GM23338 (cell line): ENCODE data around the gene VSIR. TPM values are rescaled to one million over a fixed set of nuclear protein-coding genes. Genes with fewer than 3 reads are reported as not detected.

Source experiments
- EZH2phosphoT487 ChIP-seq: fragments of 200-600 bp; sonication (generic); IDR thresholded peaks from one replicate; pipeline ENCODE4 v1.8.1; 2018; ENCODE audit warnings: antibody characterized with exemption; ENCODE audit not compliant: unreplicated experiment
- POLR2AphosphoS5 ChIP-seq: IDR thresholded peaks from 2 replicates; pipeline ENCODE4 v1.6.1; 2016; ENCODE audit warnings: antibody characterized with exemption, low read depth
- polyA plus RNA-seq: library from polyadenylated mRNA; unstranded; fragments of >200 nt; fragmentation: Nextera tagmentation; extraction: Ambion mirVana; gene quantifications from 2 replicates; pipeline ENCODE4 v1.2.1, GENCODE V29; 2016
- total RNA-seq: library from RNA; depleted of rRNA; stranded (reverse); fragments of >200 nt; shearing (Covaris generic); gene quantifications from 2 replicates; pipeline ENCODE4 v1.2.3, GENCODE V29; 2014
- TF ChIP-seq, protein P1 (sequence below): fragments of 250-450 bp; sonication (Bioruptor Pico); IDR thresholded peaks from 2 replicates; pipeline ENCODE4 v1.5.0; 2020; ENCODE audit warnings: mild to moderate bottlenecking, moderate library complexity
- TF ChIP-seq, protein P2 (sequence below): IDR thresholded peaks from one replicate; pipeline ENCODE4 v1.6.1; 2018; ENCODE audit warnings: antibody characterized with exemption; ENCODE audit not compliant: unreplicated experiment
- TF ChIP-seq, protein P3 (sequence below): IDR thresholded peaks from 2 replicates; pipeline ENCODE4 v1.6.1; 2016; ENCODE audit warnings: antibody characterized with exemption

Gene VSIR
- total and polyA plus RNA-seq, 2 experiments from 2014 or later = 0.10 to 0.74 TPM

GRCh38 chr10:71700731-71701368, 72.5 kb downstream of the VSIR start (continued):
- TF ChIP-seq, protein P1, sequence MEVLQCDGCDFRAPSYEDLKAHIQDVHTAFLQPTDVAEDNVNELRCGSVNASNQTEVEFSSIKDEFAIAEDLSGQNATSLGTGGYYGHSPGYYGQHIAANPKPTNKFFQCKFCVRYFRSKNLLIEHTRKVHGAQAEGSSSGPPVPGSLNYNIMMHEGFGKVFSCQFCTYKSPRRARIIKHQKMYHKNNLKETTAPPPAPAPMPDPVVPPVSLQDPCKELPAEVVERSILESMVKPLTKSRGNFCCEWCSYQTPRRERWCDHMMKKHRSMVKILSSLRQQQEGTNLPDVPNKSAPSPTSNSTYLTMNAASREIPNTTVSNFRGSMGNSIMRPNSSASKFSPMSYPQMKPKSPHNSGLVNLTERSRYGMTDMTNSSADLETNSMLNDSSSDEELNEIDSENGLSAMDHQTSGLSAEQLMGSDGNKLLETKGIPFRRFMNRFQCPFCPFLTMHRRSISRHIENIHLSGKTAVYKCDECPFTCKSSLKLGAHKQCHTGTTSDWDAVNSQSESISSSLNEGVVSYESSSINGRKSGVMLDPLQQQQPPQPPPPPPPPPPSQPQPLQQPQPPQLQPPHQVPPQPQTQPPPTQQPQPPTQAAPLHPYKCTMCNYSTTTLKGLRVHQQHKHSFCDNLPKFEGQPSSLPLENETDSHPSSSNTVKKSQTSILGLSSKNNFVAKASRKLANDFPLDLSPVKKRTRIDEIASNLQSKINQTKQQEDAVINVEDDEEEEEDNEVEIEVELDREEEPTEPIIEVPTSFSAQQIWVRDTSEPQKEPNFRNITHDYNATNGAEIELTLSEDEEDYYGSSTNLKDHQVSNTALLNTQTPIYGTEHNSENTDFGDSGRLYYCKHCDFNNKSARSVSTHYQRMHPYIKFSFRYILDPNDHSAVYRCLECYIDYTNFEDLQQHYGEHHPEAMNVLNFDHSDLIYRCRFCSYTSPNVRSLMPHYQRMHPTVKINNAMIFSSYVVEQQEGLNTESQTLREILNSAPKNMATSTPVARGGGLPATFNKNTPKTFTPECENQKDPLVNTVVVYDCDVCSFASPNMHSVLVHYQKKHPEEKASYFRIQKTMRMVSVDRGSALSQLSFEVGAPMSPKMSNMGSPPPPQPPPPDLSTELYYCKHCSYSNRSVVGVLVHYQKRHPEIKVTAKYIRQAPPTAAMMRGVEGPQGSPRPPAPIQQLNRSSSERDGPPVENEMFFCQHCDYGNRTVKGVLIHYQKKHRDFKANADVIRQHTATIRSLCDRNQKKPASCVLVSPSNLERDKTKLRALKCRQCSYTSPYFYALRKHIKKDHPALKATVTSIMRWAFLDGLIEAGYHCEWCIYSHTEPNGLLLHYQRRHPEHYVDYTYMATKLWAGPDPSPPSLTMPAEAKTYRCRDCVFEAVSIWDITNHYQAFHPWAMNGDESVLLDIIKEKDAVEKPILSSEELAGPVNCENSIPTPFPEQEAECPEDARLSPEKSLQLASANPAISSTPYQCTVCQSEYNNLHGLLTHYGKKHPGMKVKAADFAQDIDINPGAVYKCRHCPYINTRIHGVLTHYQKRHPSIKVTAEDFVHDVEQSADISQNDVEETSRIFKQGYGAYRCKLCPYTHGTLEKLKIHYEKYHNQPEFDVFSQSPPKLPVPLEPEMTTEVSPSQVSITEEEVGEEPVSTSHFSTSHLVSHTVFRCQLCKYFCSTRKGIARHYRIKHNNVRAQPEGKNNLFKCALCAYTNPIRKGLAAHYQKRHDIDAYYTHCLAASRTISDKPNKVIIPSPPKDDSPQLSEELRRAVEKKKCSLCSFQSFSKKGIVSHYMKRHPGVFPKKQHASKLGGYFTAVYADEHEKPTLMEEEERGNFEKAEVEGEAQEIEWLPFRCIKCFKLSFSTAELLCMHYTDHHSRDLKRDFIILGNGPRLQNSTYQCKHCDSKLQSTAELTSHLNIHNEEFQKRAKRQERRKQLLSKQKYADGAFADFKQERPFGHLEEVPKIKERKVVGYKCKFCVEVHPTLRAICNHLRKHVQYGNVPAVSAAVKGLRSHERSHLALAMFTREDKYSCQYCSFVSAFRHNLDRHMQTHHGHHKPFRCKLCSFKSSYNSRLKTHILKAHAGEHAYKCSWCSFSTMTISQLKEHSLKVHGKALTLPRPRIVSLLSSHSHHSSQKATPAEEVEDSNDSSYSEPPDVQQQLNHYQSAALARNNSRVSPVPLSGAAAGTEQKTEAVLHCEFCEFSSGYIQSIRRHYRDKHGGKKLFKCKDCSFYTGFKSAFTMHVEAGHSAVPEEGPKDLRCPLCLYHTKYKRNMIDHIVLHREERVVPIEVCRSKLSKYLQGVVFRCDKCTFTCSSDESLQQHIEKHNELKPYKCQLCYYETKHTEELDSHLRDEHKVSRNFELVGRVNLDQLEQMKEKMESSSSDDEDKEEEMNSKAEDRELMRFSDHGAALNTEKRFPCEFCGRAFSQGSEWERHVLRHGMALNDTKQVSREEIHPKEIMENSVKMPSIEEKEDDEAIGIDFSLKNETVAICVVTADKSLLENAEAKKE = no peak
- TF ChIP-seq POLR2AphosphoS5 (no peak), EZH2phosphoT487 (no peak)
- TF ChIP-seq, protein P2, sequence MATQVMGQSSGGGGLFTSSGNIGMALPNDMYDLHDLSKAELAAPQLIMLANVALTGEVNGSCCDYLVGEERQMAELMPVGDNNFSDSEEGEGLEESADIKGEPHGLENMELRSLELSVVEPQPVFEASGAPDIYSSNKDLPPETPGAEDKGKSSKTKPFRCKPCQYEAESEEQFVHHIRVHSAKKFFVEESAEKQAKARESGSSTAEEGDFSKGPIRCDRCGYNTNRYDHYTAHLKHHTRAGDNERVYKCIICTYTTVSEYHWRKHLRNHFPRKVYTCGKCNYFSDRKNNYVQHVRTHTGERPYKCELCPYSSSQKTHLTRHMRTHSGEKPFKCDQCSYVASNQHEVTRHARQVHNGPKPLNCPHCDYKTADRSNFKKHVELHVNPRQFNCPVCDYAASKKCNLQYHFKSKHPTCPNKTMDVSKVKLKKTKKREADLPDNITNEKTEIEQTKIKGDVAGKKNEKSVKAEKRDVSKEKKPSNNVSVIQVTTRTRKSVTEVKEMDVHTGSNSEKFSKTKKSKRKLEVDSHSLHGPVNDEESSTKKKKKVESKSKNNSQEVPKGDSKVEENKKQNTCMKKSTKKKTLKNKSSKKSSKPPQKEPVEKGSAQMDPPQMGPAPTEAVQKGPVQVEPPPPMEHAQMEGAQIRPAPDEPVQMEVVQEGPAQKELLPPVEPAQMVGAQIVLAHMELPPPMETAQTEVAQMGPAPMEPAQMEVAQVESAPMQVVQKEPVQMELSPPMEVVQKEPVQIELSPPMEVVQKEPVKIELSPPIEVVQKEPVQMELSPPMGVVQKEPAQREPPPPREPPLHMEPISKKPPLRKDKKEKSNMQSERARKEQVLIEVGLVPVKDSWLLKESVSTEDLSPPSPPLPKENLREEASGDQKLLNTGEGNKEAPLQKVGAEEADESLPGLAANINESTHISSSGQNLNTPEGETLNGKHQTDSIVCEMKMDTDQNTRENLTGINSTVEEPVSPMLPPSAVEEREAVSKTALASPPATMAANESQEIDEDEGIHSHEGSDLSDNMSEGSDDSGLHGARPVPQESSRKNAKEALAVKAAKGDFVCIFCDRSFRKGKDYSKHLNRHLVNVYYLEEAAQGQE = no peak
- TF ChIP-seq, protein P3, sequence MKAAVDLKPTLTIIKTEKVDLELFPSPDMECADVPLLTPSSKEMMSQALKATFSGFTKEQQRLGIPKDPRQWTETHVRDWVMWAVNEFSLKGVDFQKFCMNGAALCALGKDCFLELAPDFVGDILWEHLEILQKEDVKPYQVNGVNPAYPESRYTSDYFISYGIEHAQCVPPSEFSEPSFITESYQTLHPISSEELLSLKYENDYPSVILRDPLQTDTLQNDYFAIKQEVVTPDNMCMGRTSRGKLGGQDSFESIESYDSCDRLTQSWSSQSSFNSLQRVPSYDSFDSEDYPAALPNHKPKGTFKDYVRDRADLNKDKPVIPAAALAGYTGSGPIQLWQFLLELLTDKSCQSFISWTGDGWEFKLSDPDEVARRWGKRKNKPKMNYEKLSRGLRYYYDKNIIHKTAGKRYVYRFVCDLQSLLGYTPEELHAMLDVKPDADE = no peak
